GM19463 (cell line): Measurements from ENCODE around the gene NTRK1.

Experiments used
- ATAC-seq: cut with Tn5 transposase; IDR thresholded peaks from one replicate; pipeline ENCODE4 v1.9.1; 2021; ENCODE audit warnings: mild to moderate bottlenecking, moderate library complexity; ENCODE audit not compliant: unreplicated experiment

NTRK1 gene

DNA sequence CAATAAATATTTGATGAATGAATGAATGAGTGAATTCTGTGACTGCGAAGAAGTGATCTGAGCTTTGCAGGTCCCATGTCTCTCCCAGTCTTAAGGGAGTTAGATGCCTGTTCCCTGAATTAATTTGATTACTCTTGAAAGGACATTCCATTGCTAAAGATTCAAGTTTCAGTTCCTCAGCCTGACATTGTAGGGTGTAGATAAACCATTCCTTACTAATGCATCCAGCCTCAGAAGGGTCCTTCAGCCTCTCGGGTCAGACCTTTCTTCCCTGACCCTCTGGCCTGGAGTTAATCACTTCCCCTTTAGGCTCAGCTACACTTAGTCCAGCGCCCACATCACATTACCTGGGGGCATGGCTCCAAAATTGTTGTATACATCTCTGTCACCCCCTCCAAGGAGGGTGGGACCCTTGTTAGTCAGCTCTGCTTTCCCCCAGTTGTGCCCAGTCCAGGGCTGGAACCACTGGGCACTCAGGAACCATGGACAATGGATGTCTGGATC is 4.3 kb upstream of the NTRK1 start:
- no peak for ATAC-seq

DNA sequence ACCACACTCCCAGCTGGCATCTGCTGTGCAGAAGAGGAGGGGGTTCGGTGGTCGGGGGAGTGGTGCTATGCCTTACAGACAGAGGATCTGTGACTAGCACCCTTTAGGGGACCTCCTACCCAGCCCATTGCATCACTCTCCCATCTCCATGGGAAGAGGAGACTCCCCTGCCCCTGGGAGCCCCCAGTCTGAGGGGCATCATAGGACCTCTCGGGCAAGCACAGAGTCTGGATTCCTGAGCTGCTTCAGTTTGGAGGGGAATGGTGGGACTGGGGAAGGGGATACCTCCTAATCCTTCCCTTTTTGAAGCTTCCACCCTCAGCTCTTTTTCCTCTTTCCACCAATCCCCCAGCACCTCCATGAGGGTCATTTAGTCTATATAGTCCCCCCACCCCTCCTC is 3.1 kb upstream of the NTRK1 start:
- no peak for ATAC-seq

DNA sequence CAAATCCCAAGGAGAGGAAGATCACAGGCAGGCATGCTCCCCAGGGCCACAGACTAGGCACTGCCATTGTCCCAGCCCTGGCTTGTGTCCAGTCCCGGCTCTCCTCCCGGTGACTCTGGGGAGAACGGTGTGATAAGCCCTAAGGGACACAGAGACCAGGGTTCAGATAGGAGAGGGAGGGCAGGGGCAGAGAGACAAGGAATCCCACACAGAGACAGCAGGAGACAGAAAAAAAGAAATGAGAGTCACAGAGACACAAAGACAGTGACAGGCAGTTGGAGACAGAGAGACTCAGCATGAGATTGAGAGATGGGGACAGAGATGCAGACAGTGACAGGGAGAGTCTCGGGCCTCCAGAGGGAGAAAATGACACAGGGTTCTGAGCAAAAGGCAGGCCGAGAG is 2.1 kb upstream of the NTRK1 start:
- no peak for ATAC-seq

DNA sequence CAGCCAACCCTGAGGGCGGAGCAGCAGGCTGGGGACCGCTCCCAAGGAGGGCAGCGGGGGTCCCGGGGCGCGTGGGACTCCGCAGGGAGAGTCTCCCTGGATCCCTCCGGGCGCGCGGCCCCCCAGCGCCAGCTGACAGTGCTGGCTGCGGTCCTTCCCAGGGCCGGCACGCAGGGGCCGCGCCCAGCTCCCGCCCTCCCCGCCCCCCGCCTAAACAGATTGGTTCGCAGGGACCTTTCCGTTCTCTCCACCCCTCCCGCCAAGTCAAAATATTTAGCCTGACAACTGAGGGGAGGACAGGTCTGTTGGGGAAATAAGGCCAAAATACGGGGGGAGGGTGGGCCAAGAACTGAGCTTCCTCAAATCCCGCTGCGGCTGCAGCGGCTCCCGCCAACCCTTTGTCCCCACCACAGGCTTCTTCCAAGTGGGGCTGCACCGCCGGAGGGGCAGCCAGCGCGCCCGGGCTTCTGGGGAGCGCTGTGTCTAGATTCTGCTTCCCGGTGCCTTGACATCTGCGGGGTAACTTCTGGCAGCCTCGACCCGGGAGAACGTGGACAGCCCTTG is 1.6 kb upstream of the NTRK1 start, which contains the start of gene INSRR:
TSS of gene INSRR (minus strand) at position 159 of the 564 bp plus-strand sequence. CDS start 496 bp downstream, outside the sequence.
- no peak for ATAC-seq

DNA sequence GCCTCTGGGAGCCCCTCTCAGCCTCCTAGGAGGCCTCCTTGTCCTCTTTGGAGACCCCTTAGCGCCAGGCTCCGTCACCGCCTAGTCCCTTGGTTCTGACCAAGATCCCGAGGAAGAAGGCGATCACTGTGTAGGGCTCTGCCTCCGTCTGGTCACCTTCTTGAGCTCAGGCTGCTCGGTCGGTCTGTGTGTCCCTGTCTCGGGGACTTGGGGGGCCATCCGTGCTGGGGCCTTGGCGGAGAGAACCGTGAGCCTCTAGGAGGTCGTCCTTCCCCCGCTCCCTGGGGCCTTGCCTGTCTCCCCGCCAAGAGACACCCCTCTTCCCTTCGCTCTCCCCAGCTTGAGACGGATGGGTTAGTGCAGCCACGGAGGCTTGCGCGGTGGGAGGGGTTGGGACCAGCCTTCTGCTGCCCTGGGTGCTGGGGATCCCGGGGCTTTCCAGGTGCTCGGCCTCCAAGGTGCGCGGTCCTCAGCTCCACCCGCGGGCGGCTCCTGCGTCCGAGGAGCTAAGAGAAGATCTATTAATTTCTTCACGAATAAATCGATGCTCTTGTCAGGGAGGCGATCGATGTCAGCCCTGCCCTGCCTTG is 1.0 kb upstream of the NTRK1 start:
- no peak for ATAC-seq

DNA sequence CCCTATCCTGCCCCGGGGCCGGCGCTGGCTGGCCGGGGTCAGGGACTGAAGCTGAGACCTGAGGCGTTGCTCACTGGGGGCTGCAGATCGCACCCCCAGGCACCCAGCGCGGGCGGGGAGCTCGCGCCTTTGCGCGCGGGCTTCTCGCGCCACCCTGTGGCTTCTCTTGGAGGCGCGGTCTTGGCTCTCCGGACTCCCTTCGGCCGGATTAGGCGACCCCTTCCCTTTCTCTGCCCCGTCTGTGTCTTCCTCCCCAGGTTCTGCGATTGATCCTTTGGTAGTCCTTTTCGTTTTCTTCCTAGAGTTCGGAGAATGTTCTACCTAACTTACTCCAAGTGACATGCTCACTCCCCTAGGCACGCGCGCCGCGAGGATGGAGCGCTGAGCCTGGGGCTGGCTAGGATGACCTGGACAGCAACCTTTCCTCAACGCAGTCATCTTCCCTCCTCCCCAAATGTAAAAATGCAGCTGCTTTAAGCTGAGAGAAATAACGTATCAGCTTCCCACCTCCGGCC is 495 bp upstream of the NTRK1 start:
- ATAC-seq, result no peak

DNA sequence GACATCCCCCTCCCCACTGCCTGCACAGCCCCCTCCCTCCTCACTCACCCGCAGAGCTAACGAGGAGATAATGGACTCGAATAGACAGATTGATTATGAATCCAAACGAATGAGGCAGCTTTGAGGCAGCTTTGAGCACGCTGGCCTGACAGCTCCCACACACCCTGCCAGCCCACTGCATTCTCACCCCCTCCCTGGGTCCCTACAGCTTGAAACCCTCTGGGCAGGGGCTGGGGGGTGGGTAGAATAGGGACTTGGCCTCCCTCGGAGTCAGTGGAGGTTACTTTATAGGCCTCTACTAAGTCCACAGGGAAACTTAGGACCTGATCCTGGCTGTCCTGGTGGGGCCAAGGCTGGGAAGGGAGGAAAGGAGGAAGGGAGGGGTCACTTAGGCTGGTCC is 1.9 kb downstream of the NTRK1 start:
- ATAC-seq, result no peak

DNA sequence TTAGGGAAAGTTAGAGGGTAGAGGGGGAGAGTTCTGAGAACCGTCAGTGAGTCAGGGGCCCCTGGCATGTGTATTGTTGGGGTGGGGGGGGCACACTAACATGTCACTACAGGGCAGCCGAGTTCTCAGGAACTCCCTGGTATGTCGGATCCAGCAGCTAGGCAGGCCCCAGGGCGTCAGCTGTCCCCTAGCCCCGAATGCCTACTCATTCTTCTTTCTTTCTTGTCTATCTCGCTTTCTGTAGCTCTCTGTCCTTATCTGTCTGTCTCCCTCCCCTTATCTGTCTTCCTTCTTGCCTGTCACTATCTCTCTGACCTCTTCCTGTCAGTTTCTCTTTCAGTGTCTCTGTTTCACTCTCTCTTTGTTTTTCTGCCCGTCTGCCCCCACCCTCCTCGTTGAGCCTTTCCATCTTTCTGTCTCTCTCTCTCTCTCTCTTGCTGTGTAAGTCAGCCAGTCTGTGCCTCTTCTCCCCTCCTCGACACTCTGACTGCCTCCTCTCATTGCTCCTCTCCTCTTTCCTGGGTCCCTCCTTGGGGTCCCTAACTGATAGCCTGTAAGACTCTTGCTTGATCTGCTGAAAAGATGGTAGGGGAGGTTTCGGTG is 2.4 kb downstream of the NTRK1 start:
- no peak for ATAC-seq

DNA sequence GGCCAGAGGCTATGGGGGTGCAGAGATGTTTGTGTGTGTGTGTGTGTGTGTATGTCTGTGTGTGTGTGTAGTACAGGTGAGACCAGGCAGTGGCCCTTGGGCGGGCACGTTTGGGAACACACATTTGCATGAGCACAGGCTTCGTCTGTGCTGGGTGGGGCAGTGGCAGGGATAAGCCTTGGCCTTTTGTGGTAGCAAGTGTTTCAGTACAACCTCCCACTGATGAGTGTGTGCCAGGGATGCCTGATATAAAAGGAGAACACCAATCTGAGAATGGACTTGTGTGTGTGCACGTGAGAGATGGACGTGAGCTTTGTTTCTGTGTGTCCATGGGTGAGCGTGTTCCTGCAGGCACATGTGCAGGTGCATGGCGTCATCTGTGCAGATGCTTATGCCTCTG is 3.0 kb downstream of the NTRK1 start:
- no peak for ATAC-seq

DNA sequence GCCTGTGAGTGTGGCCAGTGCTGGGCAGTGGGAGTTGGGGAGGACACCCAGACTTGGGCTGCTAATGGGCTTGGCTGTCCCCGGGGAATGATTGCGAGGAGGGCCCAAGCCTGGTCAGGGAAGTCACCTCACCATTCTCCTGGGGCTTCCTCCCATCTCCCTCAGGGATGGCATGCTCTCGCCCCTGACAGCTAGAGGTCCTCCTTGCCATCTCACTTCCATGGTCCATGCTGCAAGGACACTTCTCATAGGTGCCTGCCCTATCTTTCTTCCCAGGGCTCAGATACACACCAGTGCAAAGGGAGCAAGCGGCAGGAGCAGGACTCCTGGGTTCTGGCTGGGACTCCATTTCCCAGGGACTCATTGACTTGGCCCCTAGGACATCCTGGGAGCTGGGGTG is 4.1 kb downstream of the NTRK1 start:
- ATAC-seq, result no peak

DNA sequence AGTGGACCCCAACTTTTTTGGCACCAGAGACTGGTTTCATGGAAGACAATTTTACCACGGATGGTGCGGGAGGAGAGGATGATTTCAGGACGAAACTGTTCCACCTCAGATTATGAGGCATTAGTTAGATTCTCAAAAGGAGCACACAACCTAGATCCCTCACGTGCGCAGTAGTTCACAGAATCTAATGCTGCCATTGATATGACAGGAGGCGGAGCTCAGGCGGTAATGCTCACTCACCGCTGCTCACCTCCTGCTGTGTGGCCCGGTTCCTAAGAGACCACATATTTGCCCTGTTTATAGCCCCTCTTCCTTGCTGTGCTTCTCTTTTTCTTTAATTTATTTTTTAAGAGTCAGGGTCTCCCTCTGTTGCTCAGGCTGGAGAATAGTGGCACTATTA is 4.6 kb downstream of the NTRK1 start:
- ATAC-seq, result no peak

DNA sequence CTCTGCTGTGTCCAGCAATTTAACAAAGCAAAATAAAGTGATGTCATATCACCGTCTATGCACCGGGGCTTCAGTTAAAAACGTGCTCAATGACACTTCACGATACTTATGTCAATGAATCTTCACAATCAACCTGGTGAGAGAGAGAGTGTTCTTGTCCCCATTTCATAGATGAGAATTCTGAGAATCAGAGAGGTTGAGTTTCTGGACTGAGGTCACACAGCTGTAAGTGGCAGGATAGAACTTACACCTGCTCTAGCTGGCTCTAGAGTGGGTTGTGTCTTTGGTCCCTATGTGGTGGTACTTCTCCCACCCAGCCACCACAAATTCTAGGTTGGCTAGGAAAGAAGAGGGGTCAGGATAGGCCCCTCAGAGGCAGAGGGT is 5.2 kb downstream of the NTRK1 start:
- no peak for ATAC-seq

DNA sequence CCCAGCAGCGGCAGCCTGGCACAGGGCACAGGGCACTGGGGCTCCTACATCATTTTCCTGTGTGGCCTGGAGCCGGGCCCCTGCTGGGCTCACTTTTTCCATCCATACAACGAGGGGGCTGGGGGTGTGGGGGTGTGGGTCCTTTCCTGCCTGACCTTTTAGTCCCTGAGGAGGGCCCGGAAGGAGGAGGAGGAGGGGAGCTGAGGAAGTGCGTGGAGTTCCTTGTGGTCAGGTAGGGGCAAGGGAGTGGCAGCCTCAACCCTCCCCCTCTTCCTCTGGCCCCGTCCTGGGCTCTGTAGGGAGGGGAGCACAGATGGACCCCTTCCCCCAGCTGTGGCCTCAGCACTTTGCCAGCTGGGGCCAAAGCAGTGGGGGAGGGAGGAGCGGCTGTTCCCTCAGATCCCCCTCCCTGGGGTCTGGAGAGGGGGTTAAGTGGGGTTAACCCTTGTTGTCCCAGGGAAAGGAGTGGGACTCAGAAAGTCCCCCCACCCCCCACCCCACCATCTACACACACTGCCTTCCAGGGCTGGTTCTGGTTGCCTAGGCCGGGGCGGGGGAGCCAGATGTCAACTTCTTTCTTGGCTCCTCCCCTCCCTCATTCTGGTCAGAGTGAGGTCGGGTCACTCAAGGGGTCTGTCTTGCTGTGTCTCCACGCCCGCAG is 5.7 kb downstream of the NTRK1 start:
- ATAC-seq, result no peak

DNA sequence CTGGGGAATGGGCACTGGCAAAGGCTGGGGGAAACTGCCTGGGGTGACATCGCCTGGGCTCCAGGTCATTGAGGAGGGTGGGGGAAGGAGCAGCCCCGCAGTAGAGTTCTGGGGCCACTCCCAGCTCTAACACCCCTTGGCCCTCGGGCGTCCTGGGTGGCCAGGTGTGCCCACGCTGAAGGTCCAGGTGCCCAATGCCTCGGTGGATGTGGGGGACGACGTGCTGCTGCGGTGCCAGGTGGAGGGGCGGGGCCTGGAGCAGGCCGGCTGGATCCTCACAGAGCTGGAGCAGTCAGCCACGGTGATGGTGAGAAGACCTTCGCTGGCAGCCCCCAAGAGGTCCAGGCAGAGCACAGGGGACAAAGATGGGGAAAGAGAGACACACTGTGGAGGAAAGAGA is 7.7 kb downstream of the NTRK1 start:
- no peak for ATAC-seq

DNA sequence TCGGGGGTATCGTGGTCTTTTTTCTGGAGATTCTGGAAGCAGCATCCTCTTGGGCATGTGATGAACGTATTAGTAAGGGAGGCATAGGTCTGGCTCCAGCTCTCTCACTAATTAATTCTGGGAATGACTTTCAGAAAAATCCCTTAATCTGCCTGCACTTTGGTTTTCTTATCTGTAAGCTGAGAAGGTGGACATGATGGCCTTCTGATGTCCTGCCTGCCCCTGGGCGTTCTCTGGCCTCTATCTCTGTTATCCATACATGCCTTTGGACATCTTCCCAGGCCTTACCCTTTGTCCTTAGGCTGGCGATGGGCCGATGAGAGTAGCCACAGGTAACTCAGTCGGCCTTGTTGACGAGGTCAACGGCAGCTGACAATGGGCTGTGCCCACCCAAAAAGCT is 8.8 kb downstream of the NTRK1 start:
- no peak for ATAC-seq

DNA sequence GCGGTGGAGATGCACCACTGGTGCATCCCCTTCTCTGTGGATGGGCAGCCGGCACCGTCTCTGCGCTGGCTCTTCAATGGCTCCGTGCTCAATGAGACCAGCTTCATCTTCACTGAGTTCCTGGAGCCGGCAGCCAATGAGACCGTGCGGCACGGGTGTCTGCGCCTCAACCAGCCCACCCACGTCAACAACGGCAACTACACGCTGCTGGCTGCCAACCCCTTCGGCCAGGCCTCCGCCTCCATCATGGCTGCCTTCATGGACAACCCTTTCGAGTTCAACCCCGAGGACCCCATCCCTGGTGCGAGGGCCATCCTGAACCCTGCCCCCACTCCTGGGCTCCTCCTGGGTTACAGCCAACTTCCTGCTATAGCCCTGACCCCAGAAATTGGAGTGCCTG is 13.0 kb downstream of the NTRK1 start:
- no peak for ATAC-seq

DNA sequence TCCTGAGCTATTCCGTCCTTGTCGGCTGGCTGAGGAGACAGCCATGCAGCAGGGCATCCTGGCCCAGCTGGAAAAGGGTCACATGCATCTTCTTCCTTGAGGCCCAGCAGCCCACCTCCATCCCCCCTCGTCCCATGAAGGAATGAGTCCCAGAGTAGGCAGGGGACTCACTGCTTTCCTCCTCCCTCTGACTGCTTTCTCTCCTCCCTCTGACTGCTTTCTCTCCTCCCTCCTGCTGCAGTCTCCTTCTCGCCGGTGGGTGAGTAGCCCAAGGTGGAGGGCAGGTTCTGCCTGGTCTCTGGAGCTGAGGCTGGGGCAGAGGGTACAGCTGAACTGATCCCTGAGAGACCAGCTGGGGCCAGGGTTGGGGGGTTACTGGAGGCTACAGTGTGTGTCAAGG is 13.5 kb downstream of the NTRK1 start:
- no peak for ATAC-seq

DNA sequence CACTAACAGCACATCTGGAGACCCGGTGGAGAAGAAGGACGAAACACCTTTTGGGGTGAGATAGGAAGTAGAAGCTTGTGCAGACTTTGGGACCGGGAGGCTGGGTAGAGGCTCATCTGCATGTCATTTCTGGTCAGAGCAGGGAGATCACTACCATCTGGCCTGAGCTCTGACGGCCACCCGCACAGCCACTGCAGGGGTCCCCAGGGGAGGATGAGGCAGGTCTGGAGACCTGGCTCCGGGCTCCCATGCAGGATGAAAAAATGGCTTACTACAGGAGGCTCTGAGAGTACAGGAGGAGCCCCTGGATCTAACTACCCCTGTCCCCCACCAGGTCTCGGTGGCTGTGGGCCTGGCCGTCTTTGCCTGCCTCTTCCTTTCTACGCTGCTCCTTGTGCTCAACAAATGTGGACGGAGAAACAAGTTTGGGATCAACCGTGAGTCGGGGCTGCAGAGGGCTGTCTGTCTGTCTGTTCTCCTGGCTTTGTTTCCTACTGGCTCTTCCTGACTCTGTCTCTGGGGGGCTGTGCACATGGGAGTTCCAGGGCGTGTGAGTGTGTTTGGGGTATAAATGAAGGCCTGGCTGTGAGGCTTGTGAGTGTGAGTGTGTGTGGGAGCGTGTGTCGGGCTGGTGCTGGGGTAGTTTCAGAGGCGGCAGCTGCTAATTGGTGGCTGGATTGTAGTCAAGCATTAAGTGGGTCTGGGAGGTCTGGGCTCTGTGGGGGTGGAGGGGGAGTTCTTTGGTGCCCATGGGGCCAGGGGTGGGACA is 14.1 kb downstream of the NTRK1 start:
- no peak for ATAC-seq

DNA sequence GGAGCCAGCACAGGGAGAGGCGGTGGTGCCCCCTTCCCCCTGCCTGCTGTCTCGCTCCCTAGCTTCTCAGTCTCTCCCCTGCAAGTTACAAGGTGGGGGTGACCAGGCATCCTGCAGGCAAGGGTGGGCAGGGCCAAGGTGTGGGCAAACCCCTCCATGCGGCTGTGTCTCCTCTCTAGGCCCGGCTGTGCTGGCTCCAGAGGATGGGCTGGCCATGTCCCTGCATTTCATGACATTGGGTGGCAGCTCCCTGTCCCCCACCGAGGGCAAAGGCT is 14.6 kb downstream of the NTRK1 start:
- no peak for ATAC-seq

DNA sequence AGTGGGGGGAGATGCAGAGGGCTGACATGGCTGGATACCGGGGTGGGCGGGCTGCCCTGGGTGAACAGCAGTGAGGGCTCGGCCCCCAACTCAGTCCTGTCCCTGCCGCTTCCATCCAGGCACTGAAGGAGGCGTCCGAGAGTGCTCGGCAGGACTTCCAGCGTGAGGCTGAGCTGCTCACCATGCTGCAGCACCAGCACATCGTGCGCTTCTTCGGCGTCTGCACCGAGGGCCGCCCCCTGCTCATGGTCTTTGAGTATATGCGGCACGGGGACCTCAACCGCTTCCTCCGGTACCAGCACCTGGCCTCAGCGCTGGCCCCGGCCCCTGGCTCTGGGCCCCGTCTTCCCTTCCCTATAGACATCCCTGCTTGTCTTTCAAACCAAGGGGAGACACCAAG is 15.6 kb downstream of the NTRK1 start:
- ATAC-seq, result no peak

DNA sequence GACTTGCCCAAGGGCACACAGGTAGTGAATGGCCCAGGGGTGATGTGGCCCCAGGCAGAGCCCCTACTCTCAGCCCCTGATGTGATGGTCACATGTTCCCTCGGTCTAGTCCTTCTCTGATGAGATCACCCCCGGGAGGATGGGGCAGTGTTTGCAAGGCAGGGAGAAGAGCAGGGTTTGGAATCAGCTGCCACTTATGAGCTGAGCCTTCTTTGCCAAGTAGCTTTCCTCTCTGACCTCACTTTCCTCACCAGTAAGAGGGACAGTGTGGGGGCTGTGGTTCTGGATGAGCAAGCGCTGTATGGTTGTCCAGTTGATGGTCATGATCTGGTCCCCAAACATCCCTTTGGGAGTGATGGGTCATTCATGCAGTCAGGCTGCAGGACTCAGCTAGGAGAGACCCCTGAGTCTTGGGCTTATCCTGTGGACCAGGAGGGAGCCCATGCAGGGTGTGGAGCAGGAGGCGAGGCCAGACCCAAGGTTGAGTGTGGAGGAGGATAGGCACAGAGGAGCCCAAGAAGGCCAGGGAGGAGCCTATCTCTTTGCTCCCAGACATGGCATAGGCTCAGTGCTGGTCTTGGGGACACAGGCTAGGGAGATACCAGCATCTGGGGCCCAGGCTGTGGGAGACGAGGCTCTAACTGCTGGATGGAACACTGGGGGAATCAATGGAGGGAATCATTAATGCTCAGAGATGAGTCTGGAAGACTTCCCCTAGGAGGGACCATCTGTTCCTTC is 16.9 kb downstream of the NTRK1 start:
- ATAC-seq, result no peak
